H1 (cell line): ENCODE results near the gene CP. TPM values are rescaled to one million over a fixed set of nuclear protein-coding genes. Genes with fewer than 3 reads are reported as not detected.

ENCODE experiments used
- CTCF ChIA-PET: fragments of 300-600 bp; sonication (Branson Sonifier 250); formaldehyde crosslinking; loops from one replicate; lab custom pipeline; 2021; ENCODE audit not compliant: partially characterized antibody; lab: Charles Lee
- POLR2A ChIA-PET: fragments of 300-600 bp; sonication (Branson Sonifier 250); formaldehyde crosslinking; loops from one replicate; lab custom pipeline; 2021; ENCODE audit warnings: inconsistent platforms; ENCODE audit not compliant: partially characterized antibody; lab: Charles Lee
- DNase-seq, 2 experiments: peaks; one replicate each; pipeline versions ENCODE4 v3.0.0 to v3.0.0-alpha.2; 2010 to 2022; ENCODE audit warnings: low spot score in 2 of 2, low read depth in 1 of 2, mixed read lengths in 1 of 2
- FAIRE-seq: peaks from 2 replicates; lab custom pipeline; 2011; peaks lifted over from hg19 to GRCh38; lab: Jason Lieb, UNC
- H2AFZ ChIP-seq: 2 replicates; pipeline ENCODE4 v1.8.1; 2012; ENCODE audit warnings: low read length, inconsistent platforms
- H2AK5ac ChIP-seq: 2 replicates; pipeline ENCODE4 v1.6.1; 2013; ENCODE audit warnings: low read depth, low read length
- H2BK120ac ChIP-seq: replicated peaks from 2 replicates; pipeline ENCODE3; 2013; ENCODE audit warnings: low read depth, low read length, inconsistent platforms
- H2BK12ac ChIP-seq: 2 replicates; pipeline ENCODE4 v1.6.1; 2013; ENCODE audit warnings: low read depth, low read length
- H2BK15ac ChIP-seq: 2 replicates; pipeline ENCODE4 v1.6.1; 2013; ENCODE audit warnings: low read length
- H2BK20ac ChIP-seq: 2 replicates; pipeline ENCODE4 v1.6.1; 2013; ENCODE audit warnings: low read length
- H2BK5ac ChIP-seq: 2 replicates; pipeline ENCODE4 v1.6.1; 2013; ENCODE audit warnings: low read depth, low read length
- H3K14ac ChIP-seq: 2 replicates; pipeline ENCODE4 v1.6.1; 2013; ENCODE audit warnings: inconsistent platforms; ENCODE audit not compliant: insufficient read length
- H3K18ac ChIP-seq: 2 replicates; pipeline ENCODE4 v1.6.1; 2013; ENCODE audit warnings: low read length; ENCODE audit errors: extremely low read depth
- H3K23ac ChIP-seq: 2 replicates; pipeline ENCODE4 v1.6.1; 2013; ENCODE audit warnings: inconsistent platforms; ENCODE audit not compliant: insufficient read length
- H3K23me2 ChIP-seq: 2 replicates; pipeline ENCODE4 v1.6.1; 2013; ENCODE audit warnings: low read depth, low read length
- H3K27ac ChIP-seq: 2 replicates; pipeline ENCODE4 v1.6.1; 2011; ENCODE audit warnings: low read depth, low read length, inconsistent platforms
- H3K27me3 ChIP-seq, 4 experiments: replicated peaks in 1 of 4; 1 replicate in 1 of 4; 2 replicates in 3 of 4; pipeline versions ENCODE4 v1.6.1 to v1.8.1; 2011 to 2013; ENCODE audit warnings: low read length in 3 of 4, mild to moderate bottlenecking in 3 of 4, inconsistent platforms in 2 of 4, mixed read lengths in 2 of 4, moderate library complexity in 1 of 4; ENCODE audit not compliant: control insufficient read depth in 3 of 4, insufficient read depth in 3 of 4; ENCODE audit errors: extremely low read depth in 1 of 4
- H3K36me3 ChIP-seq, 4 experiments: 2 replicates each; pipeline versions ENCODE4 v1.6.1 to v1.8.1; 2011 to 2013; ENCODE audit warnings: mild to moderate bottlenecking in 4 of 4, low read length in 3 of 4, moderate library complexity in 2 of 4, control low read depth in 1 of 4, inconsistent platforms in 1 of 4; ENCODE audit not compliant: insufficient read depth in 4 of 4, control insufficient read depth in 2 of 4
- H3K4ac ChIP-seq: replicated peaks from 2 replicates; pipeline ENCODE3; 2013; ENCODE audit warnings: low read length, low read depth, mixed read lengths, inconsistent platforms; ENCODE audit not compliant: insufficient read length
- H3K4me1 ChIP-seq, 4 experiments: replicated peaks in 1 of 4; 1 replicate in 1 of 4; 2 replicates in 3 of 4; pipeline versions ENCODE4 v1.6.1 to v1.8.1; 2011 to 2013; ENCODE audit warnings: low read length in 3 of 4, inconsistent platforms in 2 of 4, mixed read lengths in 1 of 4; ENCODE audit not compliant: insufficient read depth in 4 of 4, control insufficient read depth in 3 of 4
- H3K4me2 ChIP-seq, 2 experiments: 2 replicates each; pipeline versions ENCODE4 v1.6.1 to v1.8.1; 2011 to 2013; ENCODE audit warnings: low read depth in 2 of 2, low read length in 2 of 2, control low read depth in 1 of 2, inconsistent platforms in 1 of 2, mild to moderate bottlenecking in 1 of 2; ENCODE audit not compliant: insufficient read depth in 1 of 2
- H3K4me3 ChIP-seq, 4 experiments: fragments of 200-600, 300-600 bp in 1 of 4; sonication (generic), shearing (Covaris generic), sonication (Bioruptor Twin) in 1 of 4; 2 replicates each; pipeline versions ENCODE4 v1.5.1 to v1.8.1; 2011 to 2016; ENCODE audit warnings: low read length in 4 of 4, low read depth in 3 of 4, control low read depth in 2 of 4, inconsistent platforms in 2 of 4, mild to moderate bottlenecking in 2 of 4, mixed read lengths in 1 of 4, moderate library complexity in 1 of 4; ENCODE audit not compliant: insufficient read depth in 2 of 4; ENCODE audit errors: extremely low read depth in 1 of 4
- H3K56ac ChIP-seq: replicated peaks from 2 replicates; pipeline ENCODE3; 2013; ENCODE audit warnings: low read depth, mild to moderate bottlenecking, mixed read lengths, low read length, inconsistent platforms; ENCODE audit not compliant: insufficient read length
- H3K79me1 ChIP-seq: 2 replicates; pipeline ENCODE4 v1.6.1; 2013; ENCODE audit warnings: low read depth, low read length, control low read depth
- H3K79me2 ChIP-seq, 2 experiments: 2 replicates each; pipeline versions ENCODE4 v1.6.1 to v1.8.1; 2012 to 2013; ENCODE audit warnings: low read length in 2 of 2, mild to moderate bottlenecking in 2 of 2, inconsistent platforms in 1 of 2; ENCODE audit not compliant: insufficient read depth in 2 of 2, control insufficient read depth in 1 of 2
- H3K9ac ChIP-seq, 4 experiments: replicated peaks in 1 of 4; 1 replicate in 1 of 4; 2 replicates in 3 of 4; pipeline versions ENCODE4 v1.6.1 to v1.8.1; 2011 to 2013; ENCODE audit warnings: low read depth in 3 of 4, low read length in 3 of 4, control low read depth in 2 of 4, mild to moderate bottlenecking in 2 of 4, moderate library complexity in 2 of 4, inconsistent platforms in 1 of 4; ENCODE audit errors: extremely low read depth in 1 of 4
- H3K9me3 ChIP-seq, 2 experiments: 2 replicates each; pipeline versions ENCODE4 v1.6.1 to v1.8.1; 2012 to 2013; ENCODE audit warnings: mild to moderate bottlenecking in 2 of 2, moderate library complexity in 2 of 2, control low read depth in 1 of 2, inconsistent platforms in 1 of 2, low read depth in 1 of 2, low read length in 1 of 2, mixed read lengths in 1 of 2; ENCODE audit not compliant: insufficient read depth in 2 of 2
- H4K20me1 ChIP-seq, 2 experiments: replicated peaks in 1 of 2; 2 replicates each; pipeline versions ENCODE3 to v1.8.1; 2011 to 2013; ENCODE audit warnings: inconsistent platforms in 2 of 2, low read length in 2 of 2, mild to moderate bottlenecking in 1 of 2; ENCODE audit not compliant: insufficient read depth in 2 of 2, control insufficient read depth in 1 of 2
- H4K5ac ChIP-seq: 2 replicates; pipeline ENCODE4 v1.6.1; 2013; ENCODE audit warnings: low read length, low read depth, mixed read lengths, inconsistent platforms; ENCODE audit not compliant: insufficient read length
- H4K8ac ChIP-seq: 2 replicates; pipeline ENCODE4 v1.8.0; 2013; ENCODE audit warnings: mild to moderate bottlenecking, moderate library complexity, low read length, inconsistent platforms; ENCODE audit not compliant: insufficient read depth; ENCODE audit errors: extremely low read depth
- H4K91ac ChIP-seq: replicated peaks from 2 replicates; pipeline ENCODE3; 2013; ENCODE audit warnings: low read length, mixed read lengths, inconsistent platforms; ENCODE audit not compliant: insufficient read length
- CREB1 ChIP-seq: IDR thresholded peaks from 2 replicates; pipeline ENCODE4 v1.6.1; 2012; ENCODE audit warnings: inconsistent platforms
- EGR1 ChIP-seq: IDR thresholded peaks from 2 replicates; pipeline ENCODE4 v1.6.1; 2011; ENCODE audit warnings: low read depth, low read length, borderline replicate concordance
- FOSL1 ChIP-seq: IDR thresholded peaks from 2 replicates; pipeline ENCODE4 v1.6.1; 2011; ENCODE audit warnings: mild to moderate bottlenecking, low read depth, low read length, moderate library complexity; ENCODE audit not compliant: insufficient read depth
- HDAC2 ChIP-seq, 2 experiments: fragments of 300-600 bp in 1 of 2; sonication (generic) in 1 of 2; IDR thresholded peaks; 2 replicates each; pipeline ENCODE4 v1.6.1; 2011 to 2012; ENCODE audit warnings: low read depth in 2 of 2, low read length in 2 of 2, mild to moderate bottlenecking in 2 of 2, moderate library complexity in 2 of 2, borderline replicate concordance in 1 of 2, inconsistent platforms in 1 of 2
- KDM5A ChIP-seq: fragments of 200-600 bp; IDR thresholded peaks from 2 replicates; pipeline ENCODE4 v1.7.1; 2012; ENCODE audit warnings: mild to moderate bottlenecking, low read length, inconsistent platforms, mixed read lengths
- SP1 ChIP-seq: IDR thresholded peaks from 2 replicates; pipeline ENCODE4 v1.6.1; 2011; ENCODE audit warnings: low read depth, low read length
- TEAD4 ChIP-seq: IDR thresholded peaks from 2 replicates; pipeline ENCODE4 v1.6.1; 2012; ENCODE audit warnings: low read depth, low read length, inconsistent platforms, mixed read lengths
- USF2 ChIP-seq: IDR thresholded peaks from 2 replicates; pipeline ENCODE4 v1.6.1; 2011; ENCODE audit warnings: low read length, improper control_type of control experiment
- WGBS, 2 experiments: shearing (Covaris generic) in 1 of 2; methylation state at CpG; one replicate each; pipeline versions ENCODE4 v1.1.6 to v1.1.7; 2013 to 2015; ENCODE audit warnings: low lambda C conversion rate in 2 of 2, mixed read lengths in 2 of 2, inconsistent platforms in 1 of 2, low coverage in 1 of 2, missing lambda C conversion rate in 1 of 2; ENCODE audit not compliant: insufficient replicate concordance in 2 of 2, insufficient coverage in 1 of 2, insufficient read length in 1 of 2; ENCODE audit errors: extremely low coverage in 1 of 2, missing lambda C conversion rate in 1 of 2; 5-methylcytosine and 5-hydroxymethylcytosine counted together
- polyA plus RNA-seq, 7 experiments: library from polyadenylated mRNA; depleted of rRNA in 3 of 7; stranded (reverse) in 5 of 7; unstranded in 2 of 7; fragments of >200 nt in 5 of 7; fragments of 200-250 nt in 2 of 7; gene quantifications; 1 replicate in 5 of 7; 2 replicates in 1 of 7; 4 replicates in 1 of 7; pipeline versions ENCODE4 v1.2.1 to v1.2.3, GENCODE V29; 2011 to 2013; ENCODE audit warnings: missing spikeins in 2 of 7, mixed read lengths in 2 of 7
- total RNA-seq: library from RNA; stranded (reverse); fragmentation: NEBNext Ultra II Directional; extraction: Animal tissue kit (Norgen Biotek cat#: 25700); gene quantifications from 2 replicates; pipeline ENCODE4 v1.2.1, GENCODE V29; 2021
- TF ChIP-seq, protein P1 (sequence below), 3 experiments: IDR thresholded peaks; 1 replicate in 2 of 3; 2 replicates in 1 of 3; pipeline versions ENCODE4 v1.5.1 to v1.6.1; 2011; ENCODE audit warnings: low read length in 3 of 3, mild to moderate bottlenecking in 3 of 3, inconsistent platforms in 2 of 3, low read depth in 1 of 3, moderate library complexity in 1 of 3; ENCODE audit not compliant: insufficient read depth in 1 of 3; ENCODE audit errors: control extremely low read depth in 1 of 3
- TF ChIP-seq, protein P2 (sequence below): IDR thresholded peaks from 2 replicates; pipeline ENCODE4 v1.6.1; 2012; ENCODE audit warnings: inconsistent platforms

The CP gene
- total and polyA plus RNA-seq, 2 of the 8 experiments (the other 6 are each of a cell fraction or from before 2014, with no cell fraction given), result 0.32 to 2.6 TPM

GRCh38 chr3:149170672-149171071 is 51.0 kb downstream of the CP start:
- WGBS, 2 experiments, result 94% methylated on average over 7 of the region's 7 CpGs; no CpG with 5 or more reads in 1 of the 2 experiments
- no peak overlapping the region for H4K91ac ChIP-seq
- ChIA-PET POLR2A (no interaction called here), CTCF (no interaction called here)
- no peak overlapping the region for H2BK20ac ChIP-seq
- no peaks in the 10 kb centered on the region for H3K4me1 ChIP-seq
- H3K9me3 ChIP-seq, result no peaks in the 10 kb centered on the region
- no peak overlapping the region for H2AFZ ChIP-seq
- no peak overlapping the region for H3K4me2 ChIP-seq
- no peak overlapping the region for H3K14ac ChIP-seq
- FAIRE-seq (no peak), DNase-seq (no peak)
- no peak overlapping the region for H3K56ac ChIP-seq
- no peaks in the 10 kb centered on the region for H3K27me3 ChIP-seq
- no peak overlapping the region for H4K5ac ChIP-seq
- H3K4ac ChIP-seq, result no peak overlapping the region
- no peaks in the 10 kb centered on the region for H4K20me1 ChIP-seq
- no peak overlapping the region for H2BK12ac ChIP-seq
- H3K27ac ChIP-seq, result no peak overlapping the region
- no peaks in the 10 kb centered on the region for H3K23me2 ChIP-seq
- H3K9ac ChIP-seq, result no peak overlapping the region
- no peaks in the 10 kb centered on the region for H3K79me1 ChIP-seq
- no peak overlapping the region for H4K8ac ChIP-seq
- H2BK15ac ChIP-seq, result no peak overlapping the region
- no peaks in the 10 kb centered on the region for H3K79me2 ChIP-seq
- H2AK5ac ChIP-seq, result no peak overlapping the region
- no peak overlapping the region for H3K23ac ChIP-seq
- H3K36me3 ChIP-seq, result peaks cover 3 to 78% (median 28%) of the 10 kb centered on the region in 4 experiments; a peak in 7 of 8 replicates
- no peak overlapping the region for H2BK5ac ChIP-seq
- no peak overlapping the region for H3K4me3 ChIP-seq
- H3K18ac ChIP-seq, result no peak overlapping the region
- no peak overlapping the region for H2BK120ac ChIP-seq
- TF ChIP-seq CREB1 (no peak), HDAC2 (IDR thresholded peaks at IDR 0.05; ENCODE audit: borderline replicate concordance in 1 of 2, low read depth in 2 of 2, low read length in 2 of 2) (no peak), FOSL1 (no peak), USF2 (no peak), SP1 (no peak), TEAD4 (no peak), EGR1 (no peak), KDM5A (no peak)
- TF ChIP-seq, protein P1, sequence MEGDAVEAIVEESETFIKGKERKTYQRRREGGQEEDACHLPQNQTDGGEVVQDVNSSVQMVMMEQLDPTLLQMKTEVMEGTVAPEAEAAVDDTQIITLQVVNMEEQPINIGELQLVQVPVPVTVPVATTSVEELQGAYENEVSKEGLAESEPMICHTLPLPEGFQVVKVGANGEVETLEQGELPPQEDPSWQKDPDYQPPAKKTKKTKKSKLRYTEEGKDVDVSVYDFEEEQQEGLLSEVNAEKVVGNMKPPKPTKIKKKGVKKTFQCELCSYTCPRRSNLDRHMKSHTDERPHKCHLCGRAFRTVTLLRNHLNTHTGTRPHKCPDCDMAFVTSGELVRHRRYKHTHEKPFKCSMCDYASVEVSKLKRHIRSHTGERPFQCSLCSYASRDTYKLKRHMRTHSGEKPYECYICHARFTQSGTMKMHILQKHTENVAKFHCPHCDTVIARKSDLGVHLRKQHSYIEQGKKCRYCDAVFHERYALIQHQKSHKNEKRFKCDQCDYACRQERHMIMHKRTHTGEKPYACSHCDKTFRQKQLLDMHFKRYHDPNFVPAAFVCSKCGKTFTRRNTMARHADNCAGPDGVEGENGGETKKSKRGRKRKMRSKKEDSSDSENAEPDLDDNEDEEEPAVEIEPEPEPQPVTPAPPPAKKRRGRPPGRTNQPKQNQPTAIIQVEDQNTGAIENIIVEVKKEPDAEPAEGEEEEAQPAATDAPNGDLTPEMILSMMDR (IDR thresholded peaks at IDR 0.05; ENCODE audit: control extremely low read depth in 1 of 3, insufficient read depth in 1 of 3, low read depth in 1 of 3, low read length in 3 of 3), result no peak
- TF ChIP-seq, protein P2, sequence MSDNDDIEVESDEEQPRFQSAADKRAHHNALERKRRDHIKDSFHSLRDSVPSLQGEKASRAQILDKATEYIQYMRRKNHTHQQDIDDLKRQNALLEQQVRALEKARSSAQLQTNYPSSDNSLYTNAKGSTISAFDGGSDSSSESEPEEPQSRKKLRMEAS, result no peak
